ENCODE data around the gene CERS6. TPM values are rescaled to one million over a fixed set of nuclear protein-coding genes. Genes with fewer than 3 reads are reported as not detected.

The CERS6 gene
- total RNA-seq, 1 donor, result 23.9 TPM

DNA sequence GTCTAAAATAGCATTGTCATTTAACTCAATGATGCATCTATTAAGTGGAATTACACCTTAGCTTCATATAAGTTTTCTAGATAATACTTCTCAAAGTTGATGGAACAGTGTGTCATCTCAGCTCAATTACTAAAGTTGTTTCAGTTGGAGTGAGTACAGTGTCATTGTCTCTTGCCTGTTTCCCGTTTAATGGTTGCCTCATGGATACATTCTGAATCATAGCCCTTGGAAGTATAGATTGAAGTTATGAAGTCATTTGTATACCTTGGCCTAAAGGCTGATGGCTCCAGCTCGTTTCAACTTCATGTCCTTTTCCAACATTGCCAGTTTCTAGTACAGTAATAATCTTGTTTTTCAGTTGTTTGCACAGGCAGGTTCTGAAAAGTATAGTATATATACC is 215.9 kb downstream of the CERS6 start:
- Histone ChIP-seq H3K4me3 (ENCODE audit: insufficient read depth, low read length) (no peak overlapping the region), H4K20me1 (ENCODE audit: insufficient read depth, low read length) (no peaks in the 10 kb centered on the region), H3K27ac (ENCODE audit: low read depth, low read length) (peak overlapping the region; percentile 20), H3K9me3 (ENCODE audit: low read depth, low read length) (no peaks in the 10 kb centered on the region), H3K4me1 (ENCODE audit: insufficient read depth, low read length) (peaks cover 13% of the 10 kb centered on the region), H3K4me2 (ENCODE audit: insufficient read depth, low read length) (peak overlapping the region; percentile 22), H2AFZ (ENCODE audit: low read length) (no peak overlapping the region), H3K79me2 (ENCODE audit: insufficient read depth, low read length) (no peaks in the 10 kb centered on the region), H3K36me3 (ENCODE audit: insufficient read depth, low read length) (no peaks in the 10 kb centered on the region), H3K27me3 (ENCODE audit: insufficient read depth, low read length) (no peaks in the 10 kb centered on the region)
- TF ChIP-seq, protein P1, sequence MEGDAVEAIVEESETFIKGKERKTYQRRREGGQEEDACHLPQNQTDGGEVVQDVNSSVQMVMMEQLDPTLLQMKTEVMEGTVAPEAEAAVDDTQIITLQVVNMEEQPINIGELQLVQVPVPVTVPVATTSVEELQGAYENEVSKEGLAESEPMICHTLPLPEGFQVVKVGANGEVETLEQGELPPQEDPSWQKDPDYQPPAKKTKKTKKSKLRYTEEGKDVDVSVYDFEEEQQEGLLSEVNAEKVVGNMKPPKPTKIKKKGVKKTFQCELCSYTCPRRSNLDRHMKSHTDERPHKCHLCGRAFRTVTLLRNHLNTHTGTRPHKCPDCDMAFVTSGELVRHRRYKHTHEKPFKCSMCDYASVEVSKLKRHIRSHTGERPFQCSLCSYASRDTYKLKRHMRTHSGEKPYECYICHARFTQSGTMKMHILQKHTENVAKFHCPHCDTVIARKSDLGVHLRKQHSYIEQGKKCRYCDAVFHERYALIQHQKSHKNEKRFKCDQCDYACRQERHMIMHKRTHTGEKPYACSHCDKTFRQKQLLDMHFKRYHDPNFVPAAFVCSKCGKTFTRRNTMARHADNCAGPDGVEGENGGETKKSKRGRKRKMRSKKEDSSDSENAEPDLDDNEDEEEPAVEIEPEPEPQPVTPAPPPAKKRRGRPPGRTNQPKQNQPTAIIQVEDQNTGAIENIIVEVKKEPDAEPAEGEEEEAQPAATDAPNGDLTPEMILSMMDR (IDR thresholded peaks at IDR 0.05; ENCODE audit: extremely low read depth, low read depth, low read length), result no peak
- DNase-seq (ENCODE audit: insufficient read length, low spot score, missing footprints), result peak; percentile 69

- no peak for DNase-seq (ENCODE audit: insufficient read length, low spot score, missing footprints)
- H2AFZ ChIP-seq (ENCODE audit: low read length), result no peak overlapping the region
- TF ChIP-seq, protein P1 (IDR thresholded peaks at IDR 0.05; ENCODE audit: extremely low read depth, low read depth, low read length), result no peak
- no peak overlapping the region for H3K27ac ChIP-seq (ENCODE audit: low read depth, low read length)
- no peak overlapping the region for H3K4me3 ChIP-seq (ENCODE audit: insufficient read depth, low read length)
- no peaks in the 10 kb centered on the region for H3K27me3 ChIP-seq (ENCODE audit: insufficient read depth, low read length)
- H3K79me2 ChIP-seq (ENCODE audit: insufficient read depth, low read length), result no peaks in the 10 kb centered on the region
- no peaks in the 10 kb centered on the region for H4K20me1 ChIP-seq (ENCODE audit: insufficient read depth, low read length)
- peaks cover 13% of the 10 kb centered on the region for H3K4me1 ChIP-seq (ENCODE audit: insufficient read depth, low read length)
- no peaks in the 10 kb centered on the region for H3K36me3 ChIP-seq (ENCODE audit: insufficient read depth, low read length)
- no peak overlapping the region for H3K4me2 ChIP-seq (ENCODE audit: insufficient read depth, low read length)
- H3K9me3 ChIP-seq (ENCODE audit: low read depth, low read length), result no peaks in the 10 kb centered on the region
Observed at GRCh38 chr2:168673265-168674189, 217.5 kb downstream of the CERS6 start.

GRCh38 chr2:168678153-168678853 is 222.2 kb downstream of the CERS6 start:
- H3K9me3 ChIP-seq (ENCODE audit: low read depth, low read length), result no peaks in the 10 kb centered on the region
- no peaks in the 10 kb centered on the region for H3K36me3 ChIP-seq (ENCODE audit: insufficient read depth, low read length)
- H2AFZ ChIP-seq (ENCODE audit: low read length), result no peak overlapping the region
- no peak for DNase-seq (ENCODE audit: insufficient read length, low spot score, missing footprints)
- no peaks in the 10 kb centered on the region for H3K27me3 ChIP-seq (ENCODE audit: insufficient read depth, low read length)
- H3K4me2 ChIP-seq (ENCODE audit: insufficient read depth, low read length), result no peak overlapping the region
- TF ChIP-seq, protein P1 (IDR thresholded peaks at IDR 0.05; ENCODE audit: extremely low read depth, low read depth, low read length), result no peak
- no peaks in the 10 kb centered on the region for H4K20me1 ChIP-seq (ENCODE audit: insufficient read depth, low read length)
- H3K4me3 ChIP-seq (ENCODE audit: insufficient read depth, low read length), result no peak overlapping the region
- no peaks in the 10 kb centered on the region for H3K4me1 ChIP-seq (ENCODE audit: insufficient read depth, low read length)
- H3K27ac ChIP-seq (ENCODE audit: low read depth, low read length), result no peak overlapping the region
- H3K79me2 ChIP-seq (ENCODE audit: insufficient read depth, low read length), result no peaks in the 10 kb centered on the region

DNA sequence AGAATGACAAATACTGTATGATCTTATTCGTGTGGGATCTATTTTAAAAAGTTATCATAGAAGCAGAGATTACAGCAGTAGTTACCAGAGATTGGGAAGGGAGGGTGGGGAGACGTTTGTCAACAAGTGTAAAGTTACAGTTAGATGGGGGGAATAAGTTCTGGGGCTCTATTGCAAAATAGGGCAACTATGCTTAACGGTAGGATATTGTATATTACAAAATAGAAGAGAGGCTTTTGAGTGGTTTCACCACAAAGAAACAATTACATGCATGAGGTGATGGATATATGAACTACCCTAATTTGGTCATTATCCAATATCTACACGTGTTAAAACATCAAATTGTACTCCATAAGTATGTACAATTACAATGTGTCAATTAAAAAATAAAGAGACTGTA is 223.0 kb downstream of the CERS6 start:
- Histone ChIP-seq H4K20me1 (ENCODE audit: insufficient read depth, low read length) (no peaks in the 10 kb centered on the region), H3K36me3 (ENCODE audit: insufficient read depth, low read length) (no peaks in the 10 kb centered on the region), H2AFZ (ENCODE audit: low read length) (no peak overlapping the region), H3K9me3 (ENCODE audit: low read depth, low read length) (no peaks in the 10 kb centered on the region), H3K4me2 (ENCODE audit: insufficient read depth, low read length) (no peak overlapping the region), H3K27me3 (ENCODE audit: insufficient read depth, low read length) (no peaks in the 10 kb centered on the region), H3K79me2 (ENCODE audit: insufficient read depth, low read length) (no peaks in the 10 kb centered on the region), H3K27ac (ENCODE audit: low read depth, low read length) (no peak overlapping the region), H3K4me3 (ENCODE audit: insufficient read depth, low read length) (no peak overlapping the region), H3K4me1 (ENCODE audit: insufficient read depth, low read length) (no peaks in the 10 kb centered on the region)
- no peak for DNase-seq (ENCODE audit: insufficient read length, low spot score, missing footprints)
- TF ChIP-seq, protein P1 (IDR thresholded peaks at IDR 0.05; ENCODE audit: extremely low read depth, low read depth, low read length), result no peak

All from osteoblast (primary cell).